OCI-LY3 (cell line): ENCODE measurements around the gene C2CD4D.

Experiments
- H2AFZ ChIP-seq: fragments of 200-600, 300-600 bp; shearing (Covaris generic); 2 replicates; pipeline ENCODE4 v1.6.0; 2014; ENCODE audit warnings: antibody characterized with exemption, low read depth, low read length
- H3K27ac ChIP-seq: fragments of 200-600, 300-600 bp; sonication (generic); 2 replicates; pipeline ENCODE4 v1.5.1; 2014; ENCODE audit warnings: mild to moderate bottlenecking, low read length, moderate library complexity, mixed read lengths
- H3K27me3 ChIP-seq: fragments of 200-600, 300-600 bp; sonication (generic); 2 replicates; pipeline ENCODE4 v1.6.1; 2014; ENCODE audit warnings: low read depth, low read length, mixed read lengths
- H3K36me3 ChIP-seq: fragments of 200-600, 300-600 bp; sonication (generic); replicated peaks from 2 replicates; pipeline ENCODE3; 2014; ENCODE audit warnings: low read depth, low read length, mixed read lengths
- H3K4me1 ChIP-seq: fragments of 300-600, 200-600 bp; sonication (generic); 2 replicates; pipeline ENCODE4 v1.6.1; 2014; ENCODE audit warnings: low read length, mixed read lengths
- H3K4me2 ChIP-seq: fragments of 200-600, 300-600 bp; sonication (generic); 2 replicates; pipeline ENCODE4 v1.6.1; 2014; ENCODE audit warnings: low read length, mixed read lengths
- H3K4me3 ChIP-seq: fragments of 300-600, 200-600 bp; sonication (generic); 2 replicates; pipeline ENCODE4 v1.5.1; 2014; ENCODE audit warnings: antibody characterized with exemption, mild to moderate bottlenecking, low read length, moderate library complexity
- H3K79me2 ChIP-seq: fragments of 300-600, 200-600 bp; shearing (Covaris generic); 2 replicates; pipeline ENCODE4 v1.6.1; 2014; ENCODE audit warnings: mild to moderate bottlenecking, low read length, mixed read lengths
- H3K9ac ChIP-seq: fragments of 300-600, 200-600 bp; shearing (Covaris generic); 2 replicates; pipeline ENCODE4 v1.6.0; 2014; ENCODE audit warnings: mild to moderate bottlenecking, low read length, moderate library complexity
- H3K9me3 ChIP-seq: fragments of 200-600, 300-600 bp; shearing (Covaris generic); 2 replicates; pipeline ENCODE4 v1.6.1; 2014; ENCODE audit warnings: low read length, mixed read lengths; ENCODE audit not compliant: insufficient read depth
- H4K20me1 ChIP-seq: fragments of 200-600, 300-600 bp; sonication (generic); 2 replicates; pipeline ENCODE4 v1.6.1; 2016; ENCODE audit warnings: low read length, mixed read lengths; ENCODE audit not compliant: insufficient read depth
- CTCF ChIP-seq: fragments of 200-600, 300-600 bp; sonication (generic); IDR thresholded peaks from 2 replicates; pipeline ENCODE4 v1.5.1; 2014; ENCODE audit warnings: antibody characterized with exemption, low read length, low read depth
- EZH2phosphoT487 ChIP-seq: fragments of 200-600 bp; shearing (Covaris generic); IDR thresholded peaks from 2 replicates; pipeline ENCODE4 v1.6.1; 2018; ENCODE audit warnings: antibody characterized with exemption, mixed run types, low read depth

C2CD4D gene

GRCh38 chr1:151839082-151839412, 573 bp downstream of the C2CD4D start:
- Histone ChIP-seq H3K9ac (no peak overlapping the region), H3K4me2 (no peak overlapping the region)

GRCh38 chr1:151838222-151839081, 1.2 kb downstream of the C2CD4D start:
- no peak overlapping the region for H3K27ac ChIP-seq
- H3K9me3 ChIP-seq = no peaks in the 10 kb centered on the region
- TF ChIP-seq CTCF = no peak
- TF ChIP-seq EZH2phosphoT487 = no peak
- H2AFZ ChIP-seq = no peak overlapping the region
- no peaks in the 10 kb centered on the region for H4K20me1 ChIP-seq
- H3K4me3 ChIP-seq = peak overlapping the region; percentile 64
- no peaks in the 10 kb centered on the region for H3K36me3 ChIP-seq
- no peaks in the 10 kb centered on the region for H3K79me2 ChIP-seq
- H3K4me1 ChIP-seq = peaks cover 10% of the 10 kb centered on the region
- H3K27me3 ChIP-seq = no peaks in the 10 kb centered on the region
- no peak overlapping the region for H3K9ac ChIP-seq
- H3K4me2 ChIP-seq = peak overlapping the region; percentile 46

More at GRCh38 chr1:151839082-151839412, 573 bp downstream of the C2CD4D start:
- no peaks in the 10 kb centered on the region for H3K9me3 ChIP-seq
- no peaks in the 10 kb centered on the region for H3K36me3 ChIP-seq
- no peaks in the 10 kb centered on the region for H3K79me2 ChIP-seq
- peaks cover 11% of the 10 kb centered on the region for H3K4me1 ChIP-seq
- H3K4me3 ChIP-seq = no peak overlapping the region
- TF ChIP-seq EZH2phosphoT487 (no peak), CTCF (no peak)
- H2AFZ ChIP-seq = no peak overlapping the region
- H4K20me1 ChIP-seq = no peaks in the 10 kb centered on the region
- H3K27me3 ChIP-seq = no peaks in the 10 kb centered on the region
- H3K27ac ChIP-seq = no peak overlapping the region

GRCh38 chr1:151837884-151838221, 1.8 kb downstream of the C2CD4D start:
- Histone ChIP-seq H3K27ac (no peak overlapping the region), H3K9ac (no peak overlapping the region), H4K20me1 (no peaks in the 10 kb centered on the region), H3K27me3 (no peaks in the 10 kb centered on the region), H3K4me2 (peak overlapping the region; percentile 46), H2AFZ (no peak overlapping the region), H3K4me3 (peak overlapping the region; percentile 64), H3K4me1 (peaks cover 7% of the 10 kb centered on the region), H3K9me3 (no peaks in the 10 kb centered on the region), H3K36me3 (no peaks in the 10 kb centered on the region), H3K79me2 (no peaks in the 10 kb centered on the region)
- TF ChIP-seq CTCF = no peak
- TF ChIP-seq EZH2phosphoT487 = no peak

GRCh38 chr1:151837197-151837596, 2.4 kb downstream of the C2CD4D start:
- Histone ChIP-seq H3K4me2 (no peak overlapping the region), H3K27me3 (no peaks in the 10 kb centered on the region), H3K9ac (no peak overlapping the region), H3K79me2 (no peaks in the 10 kb centered on the region), H2AFZ (0 out of 2 replicates have a peak overlapping the region, but pooled peaks have one; percentile 36), H3K36me3 (no peaks in the 10 kb centered on the region), H4K20me1 (no peaks in the 10 kb centered on the region), H3K4me1 (peaks cover 10% of the 10 kb centered on the region), H3K4me3 (no peak overlapping the region), H3K9me3 (no peaks in the 10 kb centered on the region), H3K27ac (no peak overlapping the region)
- no peak for TF ChIP-seq CTCF
- TF ChIP-seq EZH2phosphoT487 = no peak
